Activated CD8-positive, alpha-beta memory T cell treated with anti-CD3 and anti-CD28 coated beads, Interleukin-2, amount 50 U/mL, for 4 hours (primary cell): ENCODE measurements around the gene LY9.
A peak's percentile ranks its signal among the peaks of the same experiment; 100 is the strongest.

Experiments
- DNase-seq: peaks from one replicate; pipeline ENCODE4 v3.0.0-alpha.2; 2020

Gene LY9

GRCh38 chr1:160806784-160807183, 10.8 kb downstream of the LY9 start:
- DNase-seq, result no peak

DNA sequence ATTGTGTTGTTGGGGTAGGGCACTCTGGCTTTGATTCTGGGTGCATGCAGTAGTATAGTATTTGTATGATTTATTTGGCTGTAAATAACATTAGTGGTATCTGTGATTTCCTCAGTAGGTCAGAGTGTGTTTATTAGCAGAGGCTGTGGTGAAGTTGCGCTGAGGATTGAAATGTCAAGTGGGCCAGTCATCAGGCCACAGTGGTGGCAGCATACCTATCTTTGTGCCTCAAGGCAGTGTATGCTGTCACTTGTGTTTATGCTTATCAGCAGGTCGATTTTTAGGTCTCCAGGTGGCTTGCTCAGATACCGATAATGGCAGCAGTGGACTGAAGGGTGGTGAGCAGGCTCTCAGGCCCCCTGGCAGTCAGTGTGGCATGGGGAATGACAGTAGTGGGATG, 11.3 kb downstream of the LY9 start:
- no peak for DNase-seq

GRCh38 chr1:160807738-160808137, 11.8 kb downstream of the LY9 start:
- DNase-seq, result no peak

GRCh38 chr1:160808289-160808688, 12.3 kb downstream of the LY9 start:
- no peak for DNase-seq

DNA sequence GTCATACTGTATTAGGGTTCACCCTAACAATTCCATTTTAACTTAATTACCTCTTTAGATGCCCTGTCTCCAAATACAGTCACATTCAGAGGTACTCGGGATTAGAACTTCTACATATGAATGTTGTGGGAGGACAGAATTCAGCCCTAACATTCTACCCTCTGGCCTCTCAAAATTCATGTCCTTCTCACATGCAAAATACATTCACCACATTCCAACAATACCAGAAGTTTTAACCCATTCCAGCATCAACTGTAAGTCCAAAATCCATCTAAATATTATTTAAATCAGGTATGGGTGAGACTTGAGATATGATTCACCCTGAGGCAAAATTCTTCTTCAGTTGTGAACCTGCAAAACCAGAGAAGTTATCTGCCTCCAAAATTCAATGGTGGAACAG, 14.5 kb downstream of the LY9 start:
- no peak for DNase-seq

DNA sequence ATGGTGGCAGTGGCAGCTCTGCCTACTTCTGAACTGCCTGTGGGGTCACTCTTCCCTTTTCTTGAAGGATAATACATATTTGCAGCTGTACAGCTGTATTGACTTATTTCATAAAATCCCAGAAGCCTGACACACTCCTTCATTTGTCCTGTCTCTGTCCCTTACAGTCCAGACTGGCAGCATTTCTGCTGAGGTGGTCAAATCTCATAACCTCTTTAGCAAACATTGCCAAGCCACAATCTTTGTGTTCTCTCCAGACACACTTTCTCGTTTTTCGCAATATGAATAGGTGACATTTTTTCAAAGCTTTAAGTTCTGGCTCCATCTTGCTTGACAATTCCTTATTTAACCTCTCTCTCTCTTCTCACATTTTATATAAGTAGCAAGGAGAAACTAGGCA, 15.2 kb downstream of the LY9 start:
- DNase-seq, result no peak

- DNase-seq, result no peak
Observed at GRCh38 chr1:160813215-160813614, 17.2 kb downstream of the LY9 start.

DNA sequence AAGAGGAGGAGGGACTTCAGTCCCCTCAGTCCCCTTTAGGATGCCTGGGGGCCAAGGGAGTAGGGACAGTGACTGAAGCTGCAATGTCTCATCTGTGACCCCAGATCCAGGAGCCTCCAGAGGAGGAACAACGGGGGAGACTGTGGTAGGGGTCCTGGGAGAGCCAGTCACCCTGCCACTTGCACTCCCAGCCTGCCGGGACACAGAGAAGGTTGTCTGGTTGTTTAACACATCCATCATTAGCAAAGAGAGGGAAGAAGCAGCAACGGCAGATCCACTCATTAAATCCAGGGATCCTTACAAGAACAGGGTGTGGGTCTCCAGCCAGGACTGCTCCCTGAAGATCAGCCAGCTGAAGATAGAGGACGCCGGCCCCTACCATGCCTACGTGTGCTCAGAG, 18.3 kb downstream of the LY9 start:
- no peak for DNase-seq

- no peak for DNase-seq
Observed at GRCh38 chr1:160814856-160815255, 18.9 kb downstream of the LY9 start.

- DNase-seq, result no peak
Observed at GRCh38 chr1:160818207-160818937, 22.4 kb downstream of the LY9 start.

- DNase-seq, result no peak
Observed at GRCh38 chr1:160819186-160819585, 23.2 kb downstream of the LY9 start.

- DNase-seq, result no peak
Observed at GRCh38 chr1:160821627-160822026, 25.7 kb downstream of the LY9 start.

- DNase-seq, result no peak
Observed at GRCh38 chr1:160823296-160823695, 27.3 kb downstream of the LY9 start.

DNA sequence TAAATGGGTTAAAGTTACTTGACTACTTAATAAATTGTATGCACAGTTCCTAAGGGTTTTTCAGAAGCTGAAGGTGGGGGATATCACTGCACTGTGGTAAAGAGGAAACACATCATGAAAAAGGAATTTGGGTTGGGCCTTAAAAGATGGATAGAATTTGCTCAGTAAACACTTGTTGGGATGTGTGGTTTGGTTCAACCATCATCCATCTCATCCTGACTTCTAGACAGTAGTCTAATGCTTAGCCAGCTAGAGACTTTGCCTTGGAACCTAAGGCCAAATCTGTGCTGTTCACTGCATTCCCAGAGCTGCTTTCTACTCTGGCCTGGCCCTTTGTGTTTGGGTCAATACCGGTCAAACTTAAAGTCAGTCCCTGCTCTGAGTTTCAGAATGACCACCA, 30.6 kb downstream of the LY9 start:
- no peak for DNase-seq

- DNase-seq, result no peak
Observed at GRCh38 chr1:160827418-160827817, 31.4 kb downstream of the LY9 start.

GRCh38 chr1:160829766-160830165, 33.8 kb downstream of the LY9 start:
- DNase-seq, result no peak

DNA sequence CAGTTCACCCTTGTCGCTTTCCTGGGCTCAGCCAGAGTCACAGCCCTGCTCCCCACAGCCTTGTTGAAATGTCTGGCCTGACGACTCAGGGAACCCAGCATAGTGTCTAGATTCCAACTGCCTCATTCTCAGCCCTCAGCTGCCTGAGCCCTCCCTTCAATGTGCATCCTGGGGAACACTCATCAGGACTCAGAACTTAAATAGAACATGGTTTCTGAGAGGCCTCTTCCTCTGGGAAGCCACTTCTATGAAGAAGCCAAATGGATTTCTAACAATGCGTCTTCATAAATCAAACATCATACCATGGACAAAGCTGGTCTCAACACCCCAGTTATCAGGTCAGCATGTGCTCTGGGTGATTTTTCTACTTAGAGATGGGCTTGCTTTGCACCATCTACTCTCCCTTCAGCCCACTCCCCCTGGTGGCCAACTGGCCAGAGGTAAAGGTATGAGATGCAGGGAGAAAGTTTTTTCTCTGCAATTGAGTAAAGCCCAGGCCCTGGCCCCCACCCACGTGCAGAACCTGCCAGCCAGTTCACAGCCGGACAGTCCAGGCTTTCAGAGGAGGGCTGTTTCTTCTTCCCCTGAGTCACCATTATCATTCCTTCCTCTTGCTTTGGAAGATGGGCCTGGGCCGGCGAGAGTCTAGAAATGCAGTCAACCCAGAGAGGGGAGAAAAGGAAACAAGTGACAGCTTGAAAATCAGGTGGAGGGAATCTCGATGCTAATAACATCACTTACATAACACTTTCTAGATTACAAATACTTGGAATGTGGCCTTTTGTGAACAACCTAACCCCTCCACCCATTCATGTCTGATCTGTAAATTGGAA, 34.6 kb downstream of the LY9 start:
- DNase-seq, result peak; percentile 80

DNA sequence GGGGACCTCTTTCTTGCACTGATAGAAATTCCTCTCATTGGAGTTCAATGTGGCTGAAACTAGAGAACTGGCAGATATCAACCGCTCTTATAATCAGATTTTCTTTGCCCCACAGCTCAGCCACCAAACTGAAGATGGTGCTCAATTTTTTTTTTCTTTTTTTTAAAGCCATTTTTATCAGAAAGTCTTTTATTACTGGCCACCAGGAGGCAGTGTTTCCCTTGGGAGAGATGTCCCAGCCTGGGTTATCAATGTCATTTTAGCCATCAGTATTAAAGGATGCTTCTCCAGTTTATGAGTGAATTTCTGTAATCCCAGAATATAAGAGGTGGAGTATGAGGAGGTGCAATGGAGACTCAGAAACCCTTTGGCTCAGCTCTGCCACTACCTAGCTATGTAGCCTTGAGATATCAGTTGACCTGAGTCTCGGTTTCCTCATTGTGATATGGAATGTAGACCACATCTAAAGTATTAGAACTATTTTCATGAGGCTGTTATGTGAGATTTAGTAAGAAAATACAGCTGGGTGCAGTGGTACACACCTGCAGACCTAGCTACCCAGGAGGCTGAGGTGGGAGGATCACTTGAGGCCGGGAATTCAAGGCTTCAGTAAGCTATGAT, 39.1 kb downstream of the LY9 start:
- peak; percentile 54 for DNase-seq

DNA sequence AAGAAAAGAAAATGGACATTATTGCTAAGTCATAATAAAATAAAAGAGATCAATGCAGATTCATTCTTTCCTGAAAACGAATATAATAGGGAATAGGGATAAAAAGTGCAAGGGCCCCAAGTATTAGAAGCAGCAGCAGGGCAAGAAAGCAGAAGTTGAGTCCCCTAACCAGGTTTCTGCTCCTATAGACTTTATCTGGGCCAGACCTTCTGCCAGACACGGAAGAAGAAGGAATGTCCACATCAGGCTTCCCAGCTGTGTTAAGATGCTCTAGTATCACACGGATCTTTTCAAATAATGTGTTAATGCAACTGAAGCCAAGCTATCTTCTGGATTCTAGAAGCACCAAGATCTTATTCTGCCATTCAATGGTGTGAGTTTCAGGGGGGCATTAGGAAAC, 39.8 kb downstream of the LY9 start:
- no peak for DNase-seq

DNA sequence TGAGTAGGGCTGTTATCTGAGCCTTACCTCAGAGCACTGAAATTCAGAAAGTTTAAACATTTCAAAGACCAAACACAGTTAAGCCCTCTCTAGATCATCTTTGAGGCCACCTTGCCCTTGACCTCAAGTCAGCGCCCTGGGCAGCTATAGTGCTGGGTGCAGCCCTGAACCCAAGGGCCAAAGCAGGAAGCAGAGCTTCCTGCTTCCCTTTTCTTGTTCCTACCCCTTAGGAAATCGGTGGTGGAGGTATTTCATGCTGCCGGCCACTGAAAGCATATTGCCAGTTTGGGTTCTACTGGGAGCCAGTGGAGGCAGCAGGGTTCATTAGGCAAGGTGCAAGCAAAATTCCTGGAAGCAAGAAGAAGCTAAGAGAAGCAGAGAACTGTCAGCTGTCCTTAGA, 40.6 kb downstream of the LY9 start:
- DNase-seq, result no peak

GRCh38 chr1:160836981-160837557, 41.1 kb downstream of the LY9 start:
- no peak for DNase-seq

DNA sequence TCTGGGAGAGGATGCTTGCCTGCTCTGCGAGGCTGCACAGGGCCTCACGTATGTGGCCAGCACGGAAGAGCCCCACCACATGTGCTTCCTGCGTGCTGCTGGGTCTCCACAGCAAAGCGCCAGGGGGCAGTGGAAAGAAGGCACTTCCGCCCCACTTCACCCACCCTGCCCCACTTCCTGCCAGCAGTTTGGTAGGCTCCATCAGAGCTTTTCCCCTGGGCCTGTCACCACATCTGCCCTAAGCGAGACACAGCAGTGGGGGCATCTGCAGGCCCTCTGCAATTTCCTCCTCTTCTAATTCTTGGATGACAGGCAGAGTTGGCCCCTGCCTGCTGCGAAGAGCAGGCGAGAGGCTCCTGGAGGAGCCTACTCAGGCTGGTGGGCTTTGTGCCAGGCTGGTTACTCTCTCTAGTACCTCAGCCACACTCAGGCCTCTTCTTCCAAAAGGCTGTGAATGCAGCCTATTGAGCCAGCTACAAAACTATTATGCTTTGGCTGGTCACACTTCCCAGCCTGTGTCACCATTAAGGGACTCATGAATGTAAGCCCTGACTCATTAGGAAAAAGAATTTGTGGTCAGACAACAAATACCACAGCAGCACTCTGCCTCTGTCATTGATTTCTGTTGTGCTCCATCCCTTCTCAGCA, 41.7 kb downstream of the LY9 start:
- peak; percentile 73 for DNase-seq

- peak; percentile 36 for DNase-seq
Observed at GRCh38 chr1:160838888-160839287, 42.9 kb downstream of the LY9 start.
